IMR-90 (cell line): ENCODE measurements around the gene NCDN. TPM values are rescaled to one million over a fixed set of nuclear protein-coding genes. Genes with fewer than 3 reads are reported as not detected.

Source experiments
- ATAC-seq: fragments of 200-7000 bp; cut with Tn5 transposase; 2 replicates; pipeline ENCODE4 v1.9.1; 2020; ENCODE audit warnings: low read depth, mild to moderate bottlenecking, moderate library complexity
- BruUV-seq: library from RNA; stranded (reverse); fragments of 400-500 nt; replicated peaks from 2 replicates; lab custom pipeline; 2021; lab: Mats Ljungman, UMichigan
- CTCF ChIA-PET: fragments of 300-600 bp; formaldehyde crosslinking; extraction: SDS; loops from one replicate; lab custom pipeline; 2021; ENCODE audit warnings: antibody characterized with exemption; lab: Yijun Ruan, JAX
- POLR2A ChIA-PET: fragments of 300-600 bp; sonication (Branson Sonifier 250); formaldehyde crosslinking; loops from one replicate; lab custom pipeline; 2022; ENCODE audit warnings: antibody characterized with exemption; ENCODE audit not compliant: unreplicated experiment; lab: Charles Lee
- DNase-seq: peaks from one replicate; pipeline ENCODE4 v3.0.0; 2013
- H2AFZ ChIP-seq: replicated peaks from 2 replicates; pipeline ENCODE3; 2013; ENCODE audit warnings: low read length, mild to moderate bottlenecking; ENCODE audit not compliant: poor library complexity
- H2AK5ac ChIP-seq: 2 replicates; pipeline ENCODE4 v1.6.1; 2013; ENCODE audit warnings: low read depth, low read length, inconsistent platforms
- H2AK9ac ChIP-seq: replicated peaks from 2 replicates; pipeline ENCODE3; 2013; ENCODE audit warnings: mild to moderate bottlenecking, low read depth, low read length, moderate library complexity; ENCODE audit not compliant: poor library complexity
- H2BK120ac ChIP-seq: 2 replicates; pipeline ENCODE4 v1.6.1; 2013; ENCODE audit warnings: low read depth, low read length, inconsistent platforms
- H2BK15ac ChIP-seq: 3 replicates; pipeline ENCODE4 v1.6.1; 2013; ENCODE audit warnings: low read depth, low read length, inconsistent platforms
- H2BK20ac ChIP-seq: 2 replicates; pipeline ENCODE4 v1.6.1; 2013; ENCODE audit warnings: low read depth, mild to moderate bottlenecking, inconsistent platforms, low read length, moderate library complexity
- H2BK5ac ChIP-seq: 2 replicates; pipeline ENCODE4 v1.6.1; 2013; ENCODE audit warnings: mild to moderate bottlenecking, low read depth, low read length, inconsistent platforms; ENCODE audit not compliant: poor library complexity, severe bottlenecking
- H3K14ac ChIP-seq: replicated peaks from 2 replicates; pipeline ENCODE4 v1.6.1; 2013; ENCODE audit warnings: low read depth, low read length, inconsistent platforms
- H3K18ac ChIP-seq: 2 replicates; pipeline ENCODE4 v1.6.1; 2013; ENCODE audit warnings: low read depth, low read length, control low read depth
- H3K23ac ChIP-seq: 2 replicates; pipeline ENCODE4 v1.6.1; 2013; ENCODE audit warnings: low read depth, low read length, inconsistent platforms
- H3K27ac ChIP-seq: 2 replicates; pipeline ENCODE4 v1.5.1; 2013; ENCODE audit warnings: mild to moderate bottlenecking, control low read depth, low read length; ENCODE audit not compliant: insufficient read depth
- H3K27me3 ChIP-seq: 2 replicates; pipeline ENCODE4 v1.6.1; 2013; ENCODE audit warnings: low read length; ENCODE audit not compliant: control insufficient read depth, insufficient read depth
- H3K36me3 ChIP-seq: 2 replicates; pipeline ENCODE4 v1.6.1; 2013; ENCODE audit warnings: low read length, mixed read lengths; ENCODE audit not compliant: control insufficient read depth, insufficient read depth
- H3K4ac ChIP-seq: 2 replicates; pipeline ENCODE4 v1.6.1; 2013; ENCODE audit warnings: low read depth, low read length, inconsistent platforms
- H3K4me1 ChIP-seq: 2 replicates; pipeline ENCODE4 v1.6.1; 2013; ENCODE audit warnings: low read length, mixed read lengths; ENCODE audit not compliant: control insufficient read depth, insufficient read depth
- H3K4me2 ChIP-seq: 2 replicates; pipeline ENCODE4 v1.6.1; 2013; ENCODE audit warnings: low read depth, mild to moderate bottlenecking, control low read depth, low read length, moderate library complexity
- H3K4me3 ChIP-seq: 2 replicates; pipeline ENCODE4 v1.5.1; 2013; ENCODE audit warnings: low read depth, mild to moderate bottlenecking, control low read depth, low read length, moderate library complexity; ENCODE audit not compliant: insufficient read depth
- H3K56ac ChIP-seq: 2 replicates; pipeline ENCODE4 v1.6.1; 2013; ENCODE audit warnings: low read length, inconsistent platforms; ENCODE audit not compliant: insufficient read depth; ENCODE audit errors: extremely low read depth
- H3K79me1 ChIP-seq, 2 experiments: 2 replicates each; pipeline ENCODE4 v1.6.1; 2013; ENCODE audit warnings: low read length in 2 of 2, inconsistent platforms in 1 of 2, low read depth in 1 of 2
- H3K9ac ChIP-seq: 2 replicates; pipeline ENCODE4 v1.6.1; 2013; ENCODE audit warnings: low read depth, low read length, control low read depth
- H3K9me1 ChIP-seq: 2 replicates; pipeline ENCODE4 v1.6.1; 2013; ENCODE audit warnings: low read length, inconsistent platforms; ENCODE audit not compliant: insufficient read depth
- H3K9me3 ChIP-seq: 2 replicates; pipeline ENCODE4 v1.6.1; 2013; ENCODE audit warnings: low read length; ENCODE audit not compliant: control insufficient read depth, insufficient read depth
- H4K20me1 ChIP-seq: 2 replicates; pipeline ENCODE4 v1.6.1; 2013; ENCODE audit warnings: low read length, inconsistent platforms; ENCODE audit not compliant: insufficient read depth
- H4K5ac ChIP-seq: 2 replicates; pipeline ENCODE4 v1.6.1; 2013; ENCODE audit warnings: mild to moderate bottlenecking, low read depth, low read length, control low read depth
- H4K8ac ChIP-seq, 2 experiments: 2 replicates each; pipeline ENCODE4 v1.6.1; 2013; ENCODE audit warnings: low read depth in 2 of 2, low read length in 2 of 2, control low read depth in 1 of 2, inconsistent platforms in 1 of 2
- H4K91ac ChIP-seq: 2 replicates; pipeline ENCODE4 v1.6.1; 2013; ENCODE audit warnings: low read depth, low read length, inconsistent platforms; ENCODE audit not compliant: insufficient read depth
- CEBPB ChIP-seq: IDR thresholded peaks from 2 replicates; pipeline ENCODE4 v1.6.1; 2012; ENCODE audit warnings: low read depth, low read length, improper control_type of control experiment
- CHD1 ChIP-seq: IDR thresholded peaks from 2 replicates; pipeline ENCODE4 v1.6.1; 2012; ENCODE audit warnings: low read depth, low read length, improper control_type of control experiment
- FOS ChIP-seq: fragments of 150-350 bp; IDR thresholded peaks from 2 replicates; pipeline ENCODE4 v1.6.1; 2016; ENCODE audit warnings: low read depth, low read length
- MAFK ChIP-seq: IDR thresholded peaks from 2 replicates; pipeline ENCODE4 v1.6.1; 2012; ENCODE audit warnings: low read depth, low read length, improper control_type of control experiment
- MAZ ChIP-seq: IDR thresholded peaks from 2 replicates; pipeline ENCODE4 v1.6.1; 2012; ENCODE audit warnings: low read depth, mild to moderate bottlenecking, low read length, improper control_type of control experiment, moderate library complexity, borderline replicate concordance
- MXI1 ChIP-seq: IDR thresholded peaks from 2 replicates; pipeline ENCODE4 v1.6.1; 2012; ENCODE audit warnings: low read depth, mild to moderate bottlenecking, low read length, moderate library complexity, borderline replicate concordance
- NFE2L2 ChIP-seq: fragments of 150-350 bp; IDR thresholded peaks from 2 replicates; pipeline ENCODE4 v1.6.1; 2016; ENCODE audit warnings: low read depth, mild to moderate bottlenecking, low read length
- POLR2A ChIP-seq: IDR thresholded peaks from 2 replicates; pipeline ENCODE4 v1.6.1; 2012; ENCODE audit warnings: mild to moderate bottlenecking, low read depth, low read length
- RAD21 ChIP-seq: IDR thresholded peaks from 2 replicates; pipeline ENCODE4 v1.6.1; 2012; ENCODE audit warnings: low read length, improper control_type of control experiment
- RCOR1 ChIP-seq: IDR thresholded peaks from 2 replicates; pipeline ENCODE4 v1.6.1; 2012; ENCODE audit warnings: mild to moderate bottlenecking, low read length, improper control_type of control experiment; ENCODE audit not compliant: insufficient replicate concordance
- RFX5 ChIP-seq: IDR thresholded peaks from 2 replicates; pipeline ENCODE4 v1.8.0; 2012; ENCODE audit warnings: low read depth, mild to moderate bottlenecking, low read length, moderate library complexity
- SMC3 ChIP-seq: fragments of 150-350 bp; IDR thresholded peaks from 2 replicates; pipeline ENCODE4 v1.6.1; 2016; ENCODE audit warnings: low read depth, mild to moderate bottlenecking, antibody characterized with exemption, low read length, moderate library complexity
- WGBS, 2 experiments: methylation state at CpG; one replicate each; pipeline versions ENCODE4 v1.1.5 to v1.1.7; 2013; ENCODE audit warnings: missing lambda C conversion rate in 2 of 2; ENCODE audit not compliant: insufficient read length in 1 of 2; ENCODE audit errors: extremely low coverage in 2 of 2; 5-methylcytosine and 5-hydroxymethylcytosine counted together
- dilution Hi-C: fragments of 300-500 bp; cut with HindIII; formaldehyde crosslinking; loops from one replicate; pipeline ENCODE4 v1.14.3; 2018; ENCODE audit warnings: low sequenced_read_pairs; ENCODE audit not compliant: unreplicated experiment
- in situ Hi-C: fragments of 300-500 bp; cut with MboI; formaldehyde crosslinking; loops from 3 replicates; pipeline ENCODE4 v1.14.3; 2019; ENCODE audit warnings: low sequenced_read_pairs, inconsistent platforms, mixed read lengths
- intact Hi-C: fragments of 100-400 bp; cut with micrococcal nuclease; formaldehyde crosslinking; loops from 2 replicates; pipeline ENCODE4 v1.10.0; 2022
- polyA plus RNA-seq, 3 experiments: library from polyadenylated mRNA; depleted of rRNA; stranded (reverse); fragments of >200 nt; gene quantifications; 2 replicates each; pipeline ENCODE4 v1.2.3, GENCODE V29; 2012; ENCODE audit warnings: low replicate concordance in 1 of 3
- total RNA-seq: library from RNA; depleted of rRNA; stranded (reverse); fragments of >200 nt; gene quantifications from 2 replicates; pipeline ENCODE4 v1.2.3, GENCODE V29; 2012
- TF ChIP-seq, protein P1 (sequence below): fragments of 150-350 bp; IDR thresholded peaks from 2 replicates; pipeline ENCODE4 v1.6.1; 2017; ENCODE audit warnings: mild to moderate bottlenecking, antibody characterized with exemption, low read length, low read depth
- TF ChIP-seq, protein P2 (sequence below): fragments of 150-350 bp; IDR thresholded peaks from 2 replicates; pipeline ENCODE4 v1.6.1; 2016; ENCODE audit warnings: low read depth, mild to moderate bottlenecking, low read length, moderate library complexity, borderline replicate concordance
- TF ChIP-seq, protein P3 (sequence below): conservative IDR thresholded peaks from 2 replicates; pipeline ENCODE4 v1.5.1; 2012; ENCODE audit warnings: mild to moderate bottlenecking, low read depth, low read length, improper control_type of control experiment

NCDN gene
- total and polyA plus RNA-seq, 2 of the 4 experiments (the other 2 are of a cell fraction): 10.0 to 38.8 TPM

DNA sequence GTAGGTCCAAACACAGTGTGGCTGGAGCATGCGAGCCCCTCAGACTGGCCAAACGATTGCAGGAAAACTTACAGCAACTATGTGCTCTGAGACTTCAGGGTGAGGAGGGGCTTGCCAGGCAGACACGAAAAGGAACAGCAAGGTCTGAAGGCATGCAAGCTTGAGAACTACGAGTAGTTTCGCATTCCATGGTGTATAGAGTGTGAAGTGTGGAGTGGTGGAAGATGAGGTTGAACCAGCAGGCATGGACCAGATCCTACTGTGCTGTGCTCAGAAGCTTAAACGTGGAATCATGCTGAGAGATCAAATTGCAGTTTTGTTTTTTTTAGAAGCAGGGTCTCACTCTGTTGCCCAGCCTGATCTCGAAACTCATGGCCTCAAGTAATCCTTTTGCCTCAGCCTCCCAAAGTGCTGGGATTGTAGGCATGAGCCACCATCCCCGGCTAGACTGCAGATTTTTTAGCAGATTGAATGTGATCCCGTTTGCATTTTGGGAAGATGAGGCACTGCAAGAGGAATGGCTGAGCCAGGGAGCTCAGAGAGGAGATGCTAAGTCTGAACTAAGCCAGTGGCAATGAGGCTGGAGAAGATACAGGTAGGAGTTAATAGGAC is 10.5 kb downstream of the NCDN start:
- in situ Hi-C loops (loop anchor here (5.0 to 10.0 kb wide), 2 partner anchors 159 to 373 kb away; partner anchors contain the start of gene SFPQ), intact Hi-C loops (no loop called here), dilution Hi-C loops (no loop called here)
- 77% methylated on average over 6 of the region's 9 CpGs; no CpG with 5 or more reads in 1 of the 2 experiments for WGBS, 2 experiments
- no peak overlapping the region for H2AK9ac ChIP-seq
- H3K18ac ChIP-seq: no peak overlapping the region
- no peak overlapping the region for H4K91ac ChIP-seq
- no peaks in the 10 kb centered on the region for H3K9me1 ChIP-seq
- peaks cover 16% of the 10 kb centered on the region for H4K20me1 ChIP-seq
- H3K27me3 ChIP-seq: peaks cover 11% of the 10 kb centered on the region
- no peak overlapping the region for H4K5ac ChIP-seq
- no peak overlapping the region for H3K56ac ChIP-seq
- H3K4me3 ChIP-seq: no peak overlapping the region
- no peak overlapping the region for H2AFZ ChIP-seq
- H3K23ac ChIP-seq: no peak overlapping the region
- H3K36me3 ChIP-seq: peaks cover 20% of the 10 kb centered on the region
- H3K9ac ChIP-seq: no peak overlapping the region
- H3K4me2 ChIP-seq: no peak overlapping the region
- no TSS peak for BruUV-seq
- ATAC-seq (peak; percentile 18; the same call in 1 of the 2 replicates), DNase-seq (no peak)
- H2BK15ac ChIP-seq: no peak overlapping the region
- H2BK20ac ChIP-seq: no peak overlapping the region
- no peak overlapping the region for H3K27ac ChIP-seq
- H4K8ac ChIP-seq: no peak overlapping the region
- peaks cover 0 to 7% of the 10 kb centered on the region in 2 experiments; a peak in 1 of 4 replicates for H3K79me1 ChIP-seq
- no peak overlapping the region for H3K14ac ChIP-seq
- H2AK5ac ChIP-seq: no peak overlapping the region
- POLR2A ChIA-PET: interaction anchor here (0.6 kb wide), 1 partner anchor 115 kb away, joined by 3 read pairs; no protein-coding TSS in a partner anchor
- no peak overlapping the region for H2BK120ac ChIP-seq
- no peak overlapping the region for H2BK5ac ChIP-seq
- CTCF ChIA-PET: interaction anchor here (1.1 to 2.4 kb wide), 5 partner anchors 11 to 163 kb away, joined by 3 to 10 read pairs (median 5); partner anchors contain the start of genes KIAA0319L and NCDN
- H3K4me1 ChIP-seq: no peaks in the 10 kb centered on the region; the same call in 1 of the 2 replicates
- no peak overlapping the region for H3K4ac ChIP-seq
- no peaks in the 10 kb centered on the region for H3K9me3 ChIP-seq
- TF ChIP-seq NFE2L2 (no peak), MAFK (no peak), MXI1 (no peak), CHD1 (no peak), MAZ (no peak), RCOR1 (no peak), RAD21 (no peak), CEBPB (no peak), RFX5 (no peak), POLR2A (no peak), FOS (no peak), SMC3 (no peak)
- TF ChIP-seq, protein P1, sequence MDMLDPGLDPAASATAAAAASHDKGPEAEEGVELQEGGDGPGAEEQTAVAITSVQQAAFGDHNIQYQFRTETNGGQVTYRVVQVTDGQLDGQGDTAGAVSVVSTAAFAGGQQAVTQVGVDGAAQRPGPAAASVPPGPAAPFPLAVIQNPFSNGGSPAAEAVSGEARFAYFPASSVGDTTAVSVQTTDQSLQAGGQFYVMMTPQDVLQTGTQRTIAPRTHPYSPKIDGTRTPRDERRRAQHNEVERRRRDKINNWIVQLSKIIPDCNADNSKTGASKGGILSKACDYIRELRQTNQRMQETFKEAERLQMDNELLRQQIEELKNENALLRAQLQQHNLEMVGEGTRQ: no peak
- TF ChIP-seq, protein P2, sequence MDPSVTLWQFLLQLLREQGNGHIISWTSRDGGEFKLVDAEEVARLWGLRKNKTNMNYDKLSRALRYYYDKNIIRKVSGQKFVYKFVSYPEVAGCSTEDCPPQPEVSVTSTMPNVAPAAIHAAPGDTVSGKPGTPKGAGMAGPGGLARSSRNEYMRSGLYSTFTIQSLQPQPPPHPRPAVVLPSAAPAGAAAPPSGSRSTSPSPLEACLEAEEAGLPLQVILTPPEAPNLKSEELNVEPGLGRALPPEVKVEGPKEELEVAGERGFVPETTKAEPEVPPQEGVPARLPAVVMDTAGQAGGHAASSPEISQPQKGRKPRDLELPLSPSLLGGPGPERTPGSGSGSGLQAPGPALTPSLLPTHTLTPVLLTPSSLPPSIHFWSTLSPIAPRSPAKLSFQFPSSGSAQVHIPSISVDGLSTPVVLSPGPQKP: no peak
- TF ChIP-seq, protein P3, sequence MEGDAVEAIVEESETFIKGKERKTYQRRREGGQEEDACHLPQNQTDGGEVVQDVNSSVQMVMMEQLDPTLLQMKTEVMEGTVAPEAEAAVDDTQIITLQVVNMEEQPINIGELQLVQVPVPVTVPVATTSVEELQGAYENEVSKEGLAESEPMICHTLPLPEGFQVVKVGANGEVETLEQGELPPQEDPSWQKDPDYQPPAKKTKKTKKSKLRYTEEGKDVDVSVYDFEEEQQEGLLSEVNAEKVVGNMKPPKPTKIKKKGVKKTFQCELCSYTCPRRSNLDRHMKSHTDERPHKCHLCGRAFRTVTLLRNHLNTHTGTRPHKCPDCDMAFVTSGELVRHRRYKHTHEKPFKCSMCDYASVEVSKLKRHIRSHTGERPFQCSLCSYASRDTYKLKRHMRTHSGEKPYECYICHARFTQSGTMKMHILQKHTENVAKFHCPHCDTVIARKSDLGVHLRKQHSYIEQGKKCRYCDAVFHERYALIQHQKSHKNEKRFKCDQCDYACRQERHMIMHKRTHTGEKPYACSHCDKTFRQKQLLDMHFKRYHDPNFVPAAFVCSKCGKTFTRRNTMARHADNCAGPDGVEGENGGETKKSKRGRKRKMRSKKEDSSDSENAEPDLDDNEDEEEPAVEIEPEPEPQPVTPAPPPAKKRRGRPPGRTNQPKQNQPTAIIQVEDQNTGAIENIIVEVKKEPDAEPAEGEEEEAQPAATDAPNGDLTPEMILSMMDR: no peak
